Stimulated activated CD4-positive, alpha-beta T cell treated with anti-CD3 and anti-CD28 coated beads, Interleukin-15, amount 100 ng/mL, for 48 hours (primary cell): ENCODE data around the gene RPL21.

Experiments
- DNase-seq, 2 donors: peaks; one replicate each; pipeline ENCODE4 v3.0.0-alpha.2; 2020; ENCODE audit warnings: low read depth in 2 of 2

The RPL21 gene

GRCh38 chr13:27258637-27259386, 7.5 kb downstream of the RPL21 start:
- DNase-seq: no peak

GRCh38 chr13:27259831-27260230, 8.5 kb downstream of the RPL21 start:
- DNase-seq: no peak

GRCh38 chr13:27261396-27261795, 10.0 kb downstream of the RPL21 start:
- no peak for DNase-seq

GRCh38 chr13:27263438-27263837, 12.1 kb downstream of the RPL21 start:
- DNase-seq: no peak

- DNase-seq: no peak
These were observed 12.8 kb downstream of the RPL21 start for GRCh38 chr13:27264181-27264580.

GRCh38 chr13:27264648-27265047, 13.3 kb downstream of the RPL21 start:
- DNase-seq: no peak

- DNase-seq: no peak
These were observed 15.6 kb downstream of the RPL21 start for GRCh38 chr13:27266917-27267316.

- DNase-seq: no peak
These were observed 16.2 kb downstream of the RPL21 start for GRCh38 chr13:27267596-27267995.

- DNase-seq: no peak
These were observed 17.8 kb downstream of the RPL21 start for GRCh38 chr13:27269114-27269665.

GRCh38 chr13:27270594-27271520, 19.5 kb downstream of the RPL21 start, which contains the start of gene RASL11A:
Gene RASL11A, plus strand, starts transcription at chr13:27270830. Its CDS starts 115 bp downstream, at chr13:27270945.
- DNase-seq: peak; percentile 40 to 59

- no peak for DNase-seq
These were observed 20.3 kb downstream of the RPL21 start for GRCh38 chr13:27271570-27272096.

GRCh38 chr13:27273658-27274425, 22.5 kb downstream of the RPL21 start:
- DNase-seq: no peak

- no peak for DNase-seq
These were observed 23.3 kb downstream of the RPL21 start for GRCh38 chr13:27274631-27275030.

- DNase-seq: no peak
These were observed 24.8 kb downstream of the RPL21 start for GRCh38 chr13:27276188-27276587.

GRCh38 chr13:27279506-27279905, 28.1 kb downstream of the RPL21 start:
- DNase-seq: no peak

- no peak for DNase-seq
These were observed 28.8 kb downstream of the RPL21 start for GRCh38 chr13:27280009-27280656.

GRCh38 chr13:27280841-27281240, 29.5 kb downstream of the RPL21 start:
- DNase-seq: no peak

- no peak for DNase-seq
These were observed 30.1 kb downstream of the RPL21 start for GRCh38 chr13:27281420-27281819.

- no peak for DNase-seq
These were observed 32.6 kb downstream of the RPL21 start for GRCh38 chr13:27283906-27284493.

GRCh38 chr13:27288392-27288791, 37.0 kb downstream of the RPL21 start:
- no peak for DNase-seq
